Natural killer cell (primary cell): ENCODE data around the gene KCND2. TPM values are rescaled to one million over a fixed set of nuclear protein-coding genes. Genes with fewer than 3 reads are reported as not detected.

ENCODE experiments used
- ATAC-seq, 3 donors: fragments of 150-1000 bp in 2 of 3; fragments of 200-7000 bp in 1 of 3; cut with Tn5 transposase; 1 replicate in 1 of 3; 2 replicates in 2 of 3; pipeline ENCODE4 v1.10.0; 2021; ENCODE audit warnings: mild to moderate bottlenecking in 2 of 3, moderate library complexity in 2 of 3
- DNase-seq, 2 donors: peaks; one replicate each; pipeline versions ENCODE4 v3.0.0 to v3.0.0-alpha.2; 2013 to 2021; ENCODE audit warnings: mixed read lengths in 1 of 2
- H3K27ac ChIP-seq: one replicate; pipeline ENCODE4 v1.5.1; 2013; ENCODE audit warnings: mild to moderate bottlenecking, low read length
- H3K27me3 ChIP-seq: one replicate; pipeline ENCODE4 v1.6.1; 2013; ENCODE audit warnings: low read length; ENCODE audit not compliant: control insufficient read depth, insufficient read depth
- H3K36me3 ChIP-seq: one replicate; pipeline ENCODE4 v1.6.1; 2013; ENCODE audit warnings: low read length; ENCODE audit not compliant: control insufficient read depth, insufficient read depth
- H3K4me1 ChIP-seq: one replicate; pipeline ENCODE4 v1.6.1; 2013; ENCODE audit warnings: low read length; ENCODE audit not compliant: control insufficient read depth, insufficient read depth
- H3K4me3 ChIP-seq: one replicate; pipeline ENCODE4 v1.5.1; 2013; ENCODE audit warnings: low read length
- H3K9me3 ChIP-seq: one replicate; pipeline ENCODE4 v1.6.1; 2013; ENCODE audit warnings: low read length; ENCODE audit not compliant: control insufficient read depth, insufficient read depth
- H3K27ac Mint-ChIP-seq, 2 donors: one replicate each; pipeline ENCODE4 v1.8.0; 2022; ENCODE audit warnings: mild to moderate bottlenecking in 2 of 2, mixed read lengths in 2 of 2, moderate library complexity in 1 of 2
- H3K27me3 Mint-ChIP-seq, 2 donors: one replicate each; pipeline ENCODE4 v1.8.0; 2022; ENCODE audit warnings: low read depth in 2 of 2, mixed read lengths in 2 of 2
- H3K36me3 Mint-ChIP-seq: one replicate; pipeline ENCODE4 v1.8.0; 2022; ENCODE audit warnings: mixed read lengths
- H3K4me1 Mint-ChIP-seq, 2 donors: one replicate each; pipeline ENCODE4 v1.8.0; 2022; ENCODE audit warnings: mixed read lengths in 2 of 2
- H3K4me3 Mint-ChIP-seq: one replicate; pipeline ENCODE4 v1.8.0; 2022; ENCODE audit warnings: mild to moderate bottlenecking, moderate library complexity, mixed read lengths
- H3K9me3 Mint-ChIP-seq, 2 donors: one replicate each; pipeline ENCODE4 v1.8.0; 2022; ENCODE audit warnings: mixed read lengths in 2 of 2
- WGBS: methylation state at CpG from one replicate; pipeline ENCODE4 v1.1.7; 2013; ENCODE audit warnings: missing lambda C conversion rate; ENCODE audit not compliant: insufficient coverage; 5-methylcytosine and 5-hydroxymethylcytosine counted together
- intact Hi-C: fragments of 100-400 bp; cut with micrococcal nuclease; formaldehyde crosslinking; loops from one replicate; pipeline ENCODE4 v1.14.2; 2022
- total RNA-seq, 4 donors: library from RNA; stranded (reverse); fragments of 120-200 nt in 1 of 4; gene quantifications; one replicate each; pipeline versions ENCODE4 v1.2.3 to v1.2.4, GENCODE V29; 2013 to 2022
- TF ChIP-seq, protein P1 (sequence below): fragments of 200-600 bp; IDR thresholded peaks from one replicate; pipeline ENCODE4 v1.8.0; 2022; ENCODE audit warnings: antibody characterized with exemption

The KCND2 gene
- total RNA-seq, 3 donors from 2014 or later (not counting 1 experiment from before 2014, with no cell fraction given), result not detected

DNA sequence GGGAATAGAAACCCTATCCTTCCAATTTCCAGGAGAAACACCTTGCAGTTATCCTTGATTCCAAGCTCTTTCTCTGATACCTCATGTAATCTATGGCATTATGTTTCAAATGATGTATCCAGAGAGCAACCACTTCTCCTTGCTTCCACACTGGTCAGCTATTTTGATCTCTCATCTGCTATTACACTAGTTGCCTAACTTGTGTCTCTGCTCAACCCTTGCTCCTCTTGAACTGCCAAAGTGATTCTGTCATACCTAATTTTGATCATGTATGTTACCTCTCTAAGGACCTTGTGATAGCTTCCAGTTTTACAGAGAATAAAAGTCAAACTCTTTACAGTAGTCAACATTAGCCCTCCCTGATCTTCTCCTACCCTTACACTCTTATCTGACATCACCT, 90.4 kb downstream of the KCND2 start:
- ATAC-seq, result no peak

DNA sequence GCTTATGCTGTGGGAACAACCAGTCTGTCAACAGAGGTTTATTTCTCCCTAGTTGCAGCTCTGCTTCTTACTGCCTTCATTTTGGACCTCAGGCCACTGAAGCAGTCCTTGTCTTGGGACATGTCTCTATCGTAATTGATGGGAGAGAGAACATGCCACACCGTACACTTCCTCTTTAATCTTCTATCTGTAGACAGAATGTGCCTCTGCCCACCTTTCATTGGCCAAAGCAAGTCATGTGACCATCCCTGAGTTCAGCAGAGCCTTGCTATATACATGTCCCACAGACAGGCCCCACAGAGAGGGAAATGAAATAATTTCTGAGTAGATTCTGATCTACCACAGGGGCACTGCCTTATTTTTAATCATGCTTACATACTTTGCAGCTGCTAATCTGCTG, 98.0 kb downstream of the KCND2 start:
- Mint-ChIP-seq H3K4me1 (no peaks in the 10 kb centered on the region), H3K36me3 (no peaks in the 10 kb centered on the region), H3K4me3 (no peak overlapping the region), H3K27me3 (no peaks in the 10 kb centered on the region), H3K27ac (no peak overlapping the region), H3K9me3 (peaks cover 5 to 7% of the 10 kb centered on the region in 2 donors)
- DNase-seq (no peak), ATAC-seq (no peak)
- Histone ChIP-seq H3K36me3 (no peaks in the 10 kb centered on the region), H3K4me1 (no peaks in the 10 kb centered on the region), H3K27ac (no peak overlapping the region), H3K27me3 (no peaks in the 10 kb centered on the region), H3K4me3 (no peak overlapping the region), H3K9me3 (no peaks in the 10 kb centered on the region)
- TF ChIP-seq, protein P1, sequence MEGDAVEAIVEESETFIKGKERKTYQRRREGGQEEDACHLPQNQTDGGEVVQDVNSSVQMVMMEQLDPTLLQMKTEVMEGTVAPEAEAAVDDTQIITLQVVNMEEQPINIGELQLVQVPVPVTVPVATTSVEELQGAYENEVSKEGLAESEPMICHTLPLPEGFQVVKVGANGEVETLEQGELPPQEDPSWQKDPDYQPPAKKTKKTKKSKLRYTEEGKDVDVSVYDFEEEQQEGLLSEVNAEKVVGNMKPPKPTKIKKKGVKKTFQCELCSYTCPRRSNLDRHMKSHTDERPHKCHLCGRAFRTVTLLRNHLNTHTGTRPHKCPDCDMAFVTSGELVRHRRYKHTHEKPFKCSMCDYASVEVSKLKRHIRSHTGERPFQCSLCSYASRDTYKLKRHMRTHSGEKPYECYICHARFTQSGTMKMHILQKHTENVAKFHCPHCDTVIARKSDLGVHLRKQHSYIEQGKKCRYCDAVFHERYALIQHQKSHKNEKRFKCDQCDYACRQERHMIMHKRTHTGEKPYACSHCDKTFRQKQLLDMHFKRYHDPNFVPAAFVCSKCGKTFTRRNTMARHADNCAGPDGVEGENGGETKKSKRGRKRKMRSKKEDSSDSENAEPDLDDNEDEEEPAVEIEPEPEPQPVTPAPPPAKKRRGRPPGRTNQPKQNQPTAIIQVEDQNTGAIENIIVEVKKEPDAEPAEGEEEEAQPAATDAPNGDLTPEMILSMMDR, result no peak
- WGBS, result 100% methylated on average over 2 of the region's 2 CpGs
- intact Hi-C loops, result no loop called here

More for the DNA sequence above, 90.4 kb downstream of the KCND2 start:
- Histone ChIP-seq H3K4me3 (no peak overlapping the region), H3K36me3 (no peaks in the 10 kb centered on the region), H3K9me3 (no peaks in the 10 kb centered on the region), H3K4me1 (no peaks in the 10 kb centered on the region), H3K27ac (no peak overlapping the region), H3K27me3 (no peaks in the 10 kb centered on the region)
- TF ChIP-seq, protein P1, result no peak
- no peaks in the 10 kb centered on the region for H3K4me1 Mint-ChIP-seq
- no peak overlapping the region for H3K4me3 Mint-ChIP-seq
- DNase-seq, result no peak
- peaks cover 9 to 18% of the 10 kb centered on the region in 2 donors for H3K9me3 Mint-ChIP-seq
- no peak overlapping the region for H3K27ac Mint-ChIP-seq
- intact Hi-C loops, result no loop called here
- H3K36me3 Mint-ChIP-seq, result no peaks in the 10 kb centered on the region
- H3K27me3 Mint-ChIP-seq, result no peaks in the 10 kb centered on the region

DNA sequence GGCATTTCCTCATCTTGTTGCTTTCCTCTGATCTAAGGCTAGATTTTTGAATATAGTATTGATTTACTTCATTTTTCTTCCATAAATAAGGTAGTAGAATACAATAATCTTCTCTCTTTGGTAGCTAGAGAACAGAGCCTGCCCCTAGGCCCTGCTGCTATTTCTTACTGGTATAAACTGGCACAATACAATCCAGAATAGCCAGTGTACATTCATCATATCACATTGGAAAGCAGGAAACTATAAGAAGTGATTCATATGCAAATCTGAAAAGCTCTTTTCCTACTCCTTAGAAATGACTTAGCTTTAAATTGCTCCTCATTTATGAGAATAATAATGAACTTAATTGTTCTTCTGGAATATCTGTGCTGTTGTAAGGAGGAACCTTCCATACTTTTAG, 100.2 kb downstream of the KCND2 start:
- ATAC-seq (no peak), DNase-seq (no peak)
- H3K36me3 Mint-ChIP-seq, result no peaks in the 10 kb centered on the region
- no peak overlapping the region for H3K27ac Mint-ChIP-seq
- no peaks in the 10 kb centered on the region for H3K27me3 ChIP-seq
- H3K4me3 Mint-ChIP-seq, result no peak overlapping the region
- H3K4me3 ChIP-seq, result no peak overlapping the region
- TF ChIP-seq, protein P1, result no peak
- H3K9me3 ChIP-seq, result no peaks in the 10 kb centered on the region
- H3K27me3 Mint-ChIP-seq, result no peaks in the 10 kb centered on the region
- H3K27ac ChIP-seq, result no peak overlapping the region
- no peaks in the 10 kb centered on the region for H3K4me1 ChIP-seq
- H3K9me3 Mint-ChIP-seq, result peaks cover 5 to 9% of the 10 kb centered on the region in 2 donors
- H3K4me1 Mint-ChIP-seq, result no peaks in the 10 kb centered on the region
- no peaks in the 10 kb centered on the region for H3K36me3 ChIP-seq
- intact Hi-C loops, result no loop called here

DNA sequence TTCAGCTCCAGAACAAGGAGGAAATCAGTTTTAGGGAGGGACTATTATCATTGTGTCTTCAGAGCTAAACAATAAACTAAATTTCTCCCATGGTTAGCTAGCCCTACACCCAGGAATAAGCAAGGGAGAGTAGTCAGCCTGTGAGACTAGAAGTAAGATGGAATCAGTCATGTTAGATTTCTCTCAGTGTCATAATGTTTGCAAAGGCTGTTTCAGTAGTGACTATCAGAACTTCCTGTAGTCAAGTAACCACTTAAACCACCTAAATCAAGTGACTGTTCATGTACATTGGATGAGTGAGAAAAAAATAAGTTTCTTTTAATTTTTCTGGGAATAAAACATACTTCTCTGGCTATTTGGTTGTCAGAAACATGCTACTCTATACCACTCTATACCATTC, 121.6 kb downstream of the KCND2 start:
- Histone ChIP-seq H3K27ac (no peak overlapping the region), H3K36me3 (no peaks in the 10 kb centered on the region), H3K9me3 (no peaks in the 10 kb centered on the region), H3K4me1 (no peaks in the 10 kb centered on the region), H3K4me3 (no peak overlapping the region), H3K27me3 (no peaks in the 10 kb centered on the region)
- TF ChIP-seq, protein P1, result no peak
- Mint-ChIP-seq H3K4me3 (no peak overlapping the region), H3K36me3 (no peaks in the 10 kb centered on the region), H3K4me1 (no peaks in the 10 kb centered on the region), H3K27ac (no peak overlapping the region), H3K9me3 (peaks cover 6 to 9% of the 10 kb centered on the region in 2 donors), H3K27me3 (no peaks in the 10 kb centered on the region)
- DNase-seq (no peak), ATAC-seq (no peak)
- intact Hi-C loops, result no loop called here
